ENCODE results near the gene SUN5. TPM values are rescaled to one million over a fixed set of nuclear protein-coding genes. Genes with fewer than 3 reads are reported as not detected.

Gene SUN5
- total RNA-seq, 1 donor from 2014 or later = not detected

DNA sequence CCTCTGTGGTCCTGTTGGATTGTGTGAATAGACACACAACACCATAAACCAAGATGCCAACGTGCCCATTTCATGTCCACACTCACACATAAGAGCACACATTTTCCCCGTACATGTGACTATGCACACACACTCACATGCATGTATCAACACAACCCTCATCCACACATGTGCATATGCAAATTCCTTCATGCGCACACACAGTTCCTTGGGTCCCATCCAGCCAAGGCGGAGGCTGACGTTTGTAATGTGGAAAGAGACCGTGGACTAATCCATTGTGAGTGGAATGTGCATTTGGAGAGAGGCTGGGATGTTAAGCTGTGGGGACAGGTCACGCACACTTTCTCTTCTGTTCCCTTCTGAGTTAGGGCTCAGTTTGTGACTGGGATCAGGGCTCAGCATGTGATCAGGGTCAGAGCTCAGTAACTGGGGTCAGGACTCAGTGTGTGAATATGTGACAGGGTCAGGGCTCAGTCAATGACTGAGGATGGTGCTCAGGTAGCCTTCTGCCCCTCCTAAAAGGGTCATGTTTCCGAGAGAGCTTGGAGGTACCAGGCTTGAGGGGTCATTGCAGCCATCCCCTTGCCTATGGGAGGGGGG, 2.6 kb upstream of the SUN5 start:
- H3K4me3 ChIP-seq (ENCODE audit: low read depth, low read length) = no peak overlapping the region
- no peak for DNase-seq (ENCODE audit: low read depth)
- TF ChIP-seq, protein P1, sequence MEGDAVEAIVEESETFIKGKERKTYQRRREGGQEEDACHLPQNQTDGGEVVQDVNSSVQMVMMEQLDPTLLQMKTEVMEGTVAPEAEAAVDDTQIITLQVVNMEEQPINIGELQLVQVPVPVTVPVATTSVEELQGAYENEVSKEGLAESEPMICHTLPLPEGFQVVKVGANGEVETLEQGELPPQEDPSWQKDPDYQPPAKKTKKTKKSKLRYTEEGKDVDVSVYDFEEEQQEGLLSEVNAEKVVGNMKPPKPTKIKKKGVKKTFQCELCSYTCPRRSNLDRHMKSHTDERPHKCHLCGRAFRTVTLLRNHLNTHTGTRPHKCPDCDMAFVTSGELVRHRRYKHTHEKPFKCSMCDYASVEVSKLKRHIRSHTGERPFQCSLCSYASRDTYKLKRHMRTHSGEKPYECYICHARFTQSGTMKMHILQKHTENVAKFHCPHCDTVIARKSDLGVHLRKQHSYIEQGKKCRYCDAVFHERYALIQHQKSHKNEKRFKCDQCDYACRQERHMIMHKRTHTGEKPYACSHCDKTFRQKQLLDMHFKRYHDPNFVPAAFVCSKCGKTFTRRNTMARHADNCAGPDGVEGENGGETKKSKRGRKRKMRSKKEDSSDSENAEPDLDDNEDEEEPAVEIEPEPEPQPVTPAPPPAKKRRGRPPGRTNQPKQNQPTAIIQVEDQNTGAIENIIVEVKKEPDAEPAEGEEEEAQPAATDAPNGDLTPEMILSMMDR (conservative IDR thresholded peaks at IDR 0.05; ENCODE audit: low read depth, low read length) = no peak

DNA sequence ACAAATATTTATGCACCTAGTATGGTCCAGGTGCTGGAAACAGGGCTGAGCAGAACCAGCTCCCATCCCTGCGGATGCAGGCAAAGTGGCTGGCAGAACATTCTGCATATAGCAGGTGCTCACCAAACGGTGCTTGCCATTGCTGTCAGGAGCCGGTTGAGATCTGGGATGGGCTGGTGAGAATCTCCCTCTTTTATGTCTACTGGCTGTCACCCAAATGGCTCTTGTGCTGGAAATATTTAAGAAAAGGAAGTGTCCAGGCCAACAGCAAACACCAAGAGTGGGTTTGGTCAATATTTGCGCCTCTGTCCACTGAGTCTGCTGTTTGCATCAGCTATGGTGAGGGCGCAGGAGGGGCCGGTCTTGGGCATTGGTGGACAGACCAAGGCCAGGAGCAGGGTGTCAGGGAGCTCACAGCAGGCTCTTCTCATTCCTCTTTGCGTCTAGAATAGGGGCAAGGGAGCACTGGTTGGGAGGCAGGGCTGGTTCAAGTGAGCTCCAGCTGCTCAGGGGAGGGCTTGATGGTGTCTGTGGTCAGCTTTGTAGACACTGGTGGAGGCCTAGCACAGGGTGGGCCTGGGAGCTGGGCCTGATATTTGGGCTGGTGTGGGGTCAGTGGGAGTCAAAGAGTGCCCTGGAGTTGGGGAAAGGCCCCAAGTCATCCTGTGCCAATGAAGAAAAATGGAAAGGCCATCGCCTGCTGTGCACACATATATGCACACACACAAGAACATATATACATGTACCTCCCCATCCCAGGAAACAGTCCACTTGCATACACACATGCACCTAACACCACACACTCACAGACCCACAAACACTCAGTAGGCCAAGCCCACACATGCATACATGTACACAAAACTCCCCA, 1.9 kb upstream of the SUN5 start:
- no peak overlapping the region for H3K4me3 ChIP-seq (ENCODE audit: low read depth, low read length)
- TF ChIP-seq, protein P1 (conservative IDR thresholded peaks at IDR 0.05; ENCODE audit: low read depth, low read length) = no peak
- DNase-seq (ENCODE audit: low read depth) = no peak

DNA sequence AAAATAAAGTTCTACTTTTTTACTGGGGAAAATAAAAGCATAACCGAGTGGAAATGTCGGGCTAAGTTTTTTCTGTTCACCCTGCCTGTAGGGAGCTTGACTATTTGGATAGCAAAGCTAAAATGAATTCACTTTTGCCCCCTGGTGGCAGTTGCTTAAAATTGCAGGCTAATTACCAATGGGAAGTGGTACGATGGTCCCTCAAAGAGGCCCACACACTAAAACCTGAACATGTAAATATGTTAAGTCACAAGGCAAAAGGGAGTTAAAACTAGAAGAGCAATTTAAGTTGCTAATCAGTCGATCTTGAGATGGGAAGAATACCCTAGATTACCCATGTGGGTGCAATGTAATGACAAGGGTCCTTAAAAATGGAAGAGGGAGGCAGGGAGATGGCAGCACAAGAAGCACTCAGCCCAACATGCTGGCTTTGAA, 916 bp upstream of the SUN5 start:
- no peak for DNase-seq (ENCODE audit: low read depth)
- no peak overlapping the region for H3K4me3 ChIP-seq (ENCODE audit: low read depth, low read length)
- TF ChIP-seq, protein P1 (conservative IDR thresholded peaks at IDR 0.05; ENCODE audit: low read depth, low read length) = peak; percentile 48

DNA sequence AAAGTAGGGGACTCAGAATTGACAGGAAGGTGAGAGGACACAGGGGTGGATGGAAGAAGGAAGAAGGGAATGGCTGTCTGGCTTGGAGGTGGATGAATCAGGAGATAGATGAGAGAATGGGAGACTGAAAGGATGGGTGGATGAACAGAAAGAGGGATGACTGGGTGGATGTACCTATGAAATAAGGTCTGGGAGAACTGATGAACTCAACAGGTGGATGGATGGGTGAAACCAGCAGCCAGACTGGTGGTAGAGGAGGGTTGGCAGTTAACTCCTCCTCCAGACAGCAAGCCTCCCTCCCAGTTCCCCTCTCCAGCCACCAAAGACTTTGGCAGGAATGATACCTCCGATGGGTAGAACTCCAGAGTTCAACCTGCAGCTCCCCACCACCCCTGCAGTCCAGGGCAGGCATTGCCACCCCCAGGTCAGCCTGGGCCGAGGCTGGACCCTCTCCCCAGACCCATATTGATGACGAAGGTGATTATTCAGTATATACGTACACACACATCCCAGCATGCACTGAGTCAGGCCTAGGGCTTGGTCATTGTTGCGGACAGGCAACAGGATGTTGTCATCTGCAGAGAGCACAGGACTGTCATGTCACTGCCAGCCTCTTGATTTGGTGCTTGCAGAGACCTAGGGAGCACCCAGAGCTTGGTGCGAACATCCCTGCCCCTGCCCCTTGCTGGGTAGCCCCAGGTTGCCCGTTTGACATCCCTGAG, 2.0 kb downstream of the SUN5 start:
- TF ChIP-seq, protein P1 (conservative IDR thresholded peaks at IDR 0.05; ENCODE audit: low read depth, low read length) = no peak
- no peak overlapping the region for H3K4me3 ChIP-seq (ENCODE audit: low read depth, low read length)
- DNase-seq (ENCODE audit: low read depth) = no peak

DNA sequence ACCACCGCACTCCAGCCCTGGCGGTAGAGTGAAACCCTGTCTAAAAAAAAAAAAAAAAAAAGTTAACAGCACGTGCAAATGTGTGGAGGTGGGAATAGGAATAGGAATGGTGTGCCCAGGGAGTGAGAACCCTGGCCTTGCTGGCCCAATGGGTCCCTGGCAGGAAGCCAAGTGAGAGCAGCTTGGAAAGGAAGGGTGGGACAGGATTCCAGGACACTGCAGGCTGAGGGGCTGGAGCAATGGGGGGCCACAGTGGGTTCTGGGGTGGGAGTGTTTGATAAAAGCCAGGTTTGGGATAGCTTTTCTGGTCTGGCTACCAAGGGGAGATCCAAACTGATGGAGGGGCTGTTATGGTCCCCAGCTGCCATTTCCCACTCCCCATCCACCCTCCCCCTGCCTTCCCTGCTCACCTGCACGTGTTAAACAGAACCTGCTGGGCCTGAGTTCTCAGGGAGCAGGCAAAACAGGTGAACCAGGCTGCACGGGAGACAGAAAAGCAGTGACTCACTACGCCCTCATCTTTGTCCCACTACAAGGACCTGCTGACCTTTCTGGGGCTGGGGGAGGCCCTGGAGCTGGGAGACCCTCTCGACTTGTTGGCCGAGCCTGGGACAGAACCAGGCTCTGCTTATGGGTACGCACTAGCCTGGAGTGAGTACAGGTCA, 3.3 kb downstream of the SUN5 start:
- no peak for DNase-seq (ENCODE audit: low read depth)
- no peak overlapping the region for H3K4me3 ChIP-seq (ENCODE audit: low read depth, low read length)
- TF ChIP-seq, protein P1 (conservative IDR thresholded peaks at IDR 0.05; ENCODE audit: low read depth, low read length) = no peak

DNA sequence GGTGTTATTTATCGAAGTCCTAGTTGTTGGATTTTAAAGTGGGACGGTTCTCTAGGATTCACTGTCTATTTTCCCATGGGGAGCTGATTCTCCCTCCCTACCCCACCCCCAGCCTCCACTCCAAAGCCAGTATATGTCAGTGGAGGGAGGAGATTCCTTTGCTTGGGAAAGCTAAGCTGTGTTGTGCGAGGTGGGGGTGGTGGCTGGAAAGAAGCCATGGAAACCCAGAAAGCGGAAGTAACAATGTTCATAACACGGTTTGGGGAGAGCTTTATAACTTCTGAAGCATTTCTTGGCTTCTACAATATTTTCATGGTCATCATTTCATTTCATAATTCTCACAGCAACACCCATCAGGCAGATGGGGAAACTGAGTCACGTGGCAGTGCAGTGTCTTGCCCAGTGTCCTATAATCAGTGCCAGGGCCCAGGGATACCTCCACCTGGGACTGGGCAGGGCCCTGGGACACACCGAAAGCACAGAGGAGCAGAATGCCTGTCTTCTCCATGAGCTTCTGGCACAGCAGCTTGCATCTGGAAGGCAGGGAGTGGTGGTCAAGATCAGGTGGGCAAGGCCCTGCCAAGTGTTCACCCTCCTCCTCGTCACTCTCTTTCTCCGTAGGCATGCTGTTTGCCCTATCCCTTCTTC, 4.5 kb downstream of the SUN5 start:
- no peak for DNase-seq (ENCODE audit: low read depth)
- TF ChIP-seq, protein P1 (conservative IDR thresholded peaks at IDR 0.05; ENCODE audit: low read depth, low read length) = no peak

More for the DNA sequence above, 4.5 kb downstream of the SUN5 start:
- H3K4me3 ChIP-seq (ENCODE audit: low read depth, low read length) = no peak overlapping the region

Measured in epithelial cell of proximal tubule (primary cell).